NB4 (cell line): ENCODE measurements around the gene LUZP2.

Experiments
- CTCF ChIP-seq: IDR thresholded peaks from one replicate; pipeline ENCODE4 v1.5.1; 2012; ENCODE audit warnings: low read depth, low read length
- MAX ChIP-seq: IDR thresholded peaks from 2 replicates; pipeline ENCODE4 v1.6.1; 2011; ENCODE audit warnings: low read depth, low read length
- POLR2A ChIP-seq: IDR thresholded peaks from 2 replicates; pipeline ENCODE4 v1.6.1; 2011; ENCODE audit warnings: mild to moderate bottlenecking; ENCODE audit not compliant: insufficient read length; ENCODE audit errors: extremely low read depth

GRCh38 chr11:24453129-24453718 lies 43.6 kb upstream of the LUZP2 start:
- no peak for TF ChIP-seq CTCF
- TF ChIP-seq MAX = no peak
- no peak for TF ChIP-seq POLR2A
